H1 (cell line): Measurements from ENCODE around the gene TMEM147.

Source experiments
- ASH2L ChIP-seq: fragments of 200-600, 300-600 bp; sonication (generic); IDR thresholded peaks from one replicate; pipeline ENCODE4 v1.7.1; 2017; ENCODE audit warnings: low read length
- CHD2 ChIP-seq: IDR thresholded peaks from 2 replicates; pipeline ENCODE4 v1.6.1; 2012; ENCODE audit warnings: low read length, improper control_type of control experiment
- CREB1 ChIP-seq: IDR thresholded peaks from 2 replicates; pipeline ENCODE4 v1.6.1; 2012; ENCODE audit warnings: inconsistent platforms
- CTBP2 ChIP-seq: IDR thresholded peaks from 2 replicates; pipeline ENCODE4 v1.7.0; 2011; ENCODE audit warnings: borderline replicate concordance, mild to moderate bottlenecking, moderate library complexity, mixed read lengths, low read length; ENCODE audit not compliant: insufficient read depth, insufficient read length
- JUN ChIP-seq: IDR thresholded peaks from 2 replicates; pipeline ENCODE4 v1.6.1; 2011; ENCODE audit warnings: low read depth, mild to moderate bottlenecking, improper control_type of control experiment, low read length
- PHF8 ChIP-seq: fragments of 200-600 bp; sonication (generic); conservative IDR thresholded peaks from 2 replicates; pipeline ENCODE4 v1.7.1; 2012; ENCODE audit warnings: low read depth, mild to moderate bottlenecking, inconsistent platforms, low read length, moderate library complexity
- POLR2A ChIP-seq, 2 experiments: IDR thresholded peaks; 1 replicate in 1 of 2; 2 replicates in 1 of 2; pipeline ENCODE4 v1.6.1; 2011; ENCODE audit warnings: low read depth in 2 of 2, low read length in 2 of 2, mild to moderate bottlenecking in 2 of 2; ENCODE audit errors: control extremely low read depth in 1 of 2
- RAD21 ChIP-seq, 2 experiments: IDR thresholded peaks in 1 of 2; conservative IDR thresholded peaks in 1 of 2; 2 replicates each; pipeline ENCODE4 v1.6.1; 2011; ENCODE audit warnings: low read depth in 2 of 2, low read length in 2 of 2, improper control_type of control experiment in 1 of 2, inconsistent platforms in 1 of 2, mild to moderate bottlenecking in 1 of 2, moderate library complexity in 1 of 2
- TCF12 ChIP-seq: IDR thresholded peaks from 2 replicates; pipeline ENCODE4 v1.6.1; 2011; ENCODE audit warnings: low read depth, mild to moderate bottlenecking, low read length
- ZNF274 ChIP-seq: IDR thresholded peaks from 2 replicates; pipeline ENCODE4 v1.7.0; 2012; ENCODE audit warnings: low read length, borderline replicate concordance; ENCODE audit errors: extremely low read depth
- TF ChIP-seq, protein P1 (sequence below), 3 experiments: IDR thresholded peaks; 1 replicate in 2 of 3; 2 replicates in 1 of 3; pipeline versions ENCODE4 v1.5.1 to v1.6.1; 2011; ENCODE audit warnings: low read length in 3 of 3, mild to moderate bottlenecking in 3 of 3, inconsistent platforms in 2 of 3, low read depth in 1 of 3, moderate library complexity in 1 of 3; ENCODE audit not compliant: insufficient read depth in 1 of 3; ENCODE audit errors: control extremely low read depth in 1 of 3

DNA sequence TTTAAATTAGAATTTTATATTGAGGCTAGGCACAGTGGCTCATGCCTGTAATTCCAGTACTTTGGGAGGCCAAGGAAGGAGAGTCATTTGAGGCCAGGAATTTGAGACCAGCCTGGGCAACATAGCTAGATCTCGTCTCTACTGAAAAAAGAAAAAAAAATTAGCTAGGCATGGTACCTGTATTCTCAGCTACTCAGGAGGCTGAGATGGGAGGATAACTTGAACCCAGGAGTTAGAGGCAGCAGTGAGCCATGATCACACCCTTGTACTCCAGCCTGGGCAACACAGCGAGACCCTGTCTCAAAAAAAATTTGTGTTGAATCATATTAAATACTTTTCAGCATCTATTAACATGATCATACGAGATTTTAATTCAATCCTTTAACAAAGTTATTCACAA, 45.4 kb downstream of the TMEM147 start:
- no peak for TF ChIP-seq PHF8
- TF ChIP-seq, protein P1, sequence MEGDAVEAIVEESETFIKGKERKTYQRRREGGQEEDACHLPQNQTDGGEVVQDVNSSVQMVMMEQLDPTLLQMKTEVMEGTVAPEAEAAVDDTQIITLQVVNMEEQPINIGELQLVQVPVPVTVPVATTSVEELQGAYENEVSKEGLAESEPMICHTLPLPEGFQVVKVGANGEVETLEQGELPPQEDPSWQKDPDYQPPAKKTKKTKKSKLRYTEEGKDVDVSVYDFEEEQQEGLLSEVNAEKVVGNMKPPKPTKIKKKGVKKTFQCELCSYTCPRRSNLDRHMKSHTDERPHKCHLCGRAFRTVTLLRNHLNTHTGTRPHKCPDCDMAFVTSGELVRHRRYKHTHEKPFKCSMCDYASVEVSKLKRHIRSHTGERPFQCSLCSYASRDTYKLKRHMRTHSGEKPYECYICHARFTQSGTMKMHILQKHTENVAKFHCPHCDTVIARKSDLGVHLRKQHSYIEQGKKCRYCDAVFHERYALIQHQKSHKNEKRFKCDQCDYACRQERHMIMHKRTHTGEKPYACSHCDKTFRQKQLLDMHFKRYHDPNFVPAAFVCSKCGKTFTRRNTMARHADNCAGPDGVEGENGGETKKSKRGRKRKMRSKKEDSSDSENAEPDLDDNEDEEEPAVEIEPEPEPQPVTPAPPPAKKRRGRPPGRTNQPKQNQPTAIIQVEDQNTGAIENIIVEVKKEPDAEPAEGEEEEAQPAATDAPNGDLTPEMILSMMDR (IDR thresholded peaks at IDR 0.05; ENCODE audit: control extremely low read depth in 1 of 3, insufficient read depth in 1 of 3, low read depth in 1 of 3, low read length in 3 of 3) = no peak
- no peak for TF ChIP-seq JUN
- TF ChIP-seq ASH2L = no peak
- no peak for TF ChIP-seq ZNF274
- TF ChIP-seq RAD21 (IDR thresholded peaks at IDR 0.05 in 1 of 2, conservative IDR thresholded peaks at IDR 0.05 in 1 of 2; ENCODE audit: low read depth in 2 of 2, low read length in 2 of 2) = no peak
- TF ChIP-seq TCF12 = no peak
- TF ChIP-seq CREB1 = no peak
- TF ChIP-seq CHD2 = no peak
- TF ChIP-seq POLR2A (IDR thresholded peaks at IDR 0.05; ENCODE audit: control extremely low read depth in 1 of 2, low read depth in 2 of 2, low read length in 2 of 2) = no peak
- TF ChIP-seq CTBP2 = no peak
